ENCODE data around the gene ERC1. TPM values are rescaled to one million over a fixed set of nuclear protein-coding genes. Genes with fewer than 3 reads are reported as not detected.

The ERC1 gene
- total RNA-seq, 2 donors from 2014 or later = 26.9 to 41.9 TPM

DNA sequence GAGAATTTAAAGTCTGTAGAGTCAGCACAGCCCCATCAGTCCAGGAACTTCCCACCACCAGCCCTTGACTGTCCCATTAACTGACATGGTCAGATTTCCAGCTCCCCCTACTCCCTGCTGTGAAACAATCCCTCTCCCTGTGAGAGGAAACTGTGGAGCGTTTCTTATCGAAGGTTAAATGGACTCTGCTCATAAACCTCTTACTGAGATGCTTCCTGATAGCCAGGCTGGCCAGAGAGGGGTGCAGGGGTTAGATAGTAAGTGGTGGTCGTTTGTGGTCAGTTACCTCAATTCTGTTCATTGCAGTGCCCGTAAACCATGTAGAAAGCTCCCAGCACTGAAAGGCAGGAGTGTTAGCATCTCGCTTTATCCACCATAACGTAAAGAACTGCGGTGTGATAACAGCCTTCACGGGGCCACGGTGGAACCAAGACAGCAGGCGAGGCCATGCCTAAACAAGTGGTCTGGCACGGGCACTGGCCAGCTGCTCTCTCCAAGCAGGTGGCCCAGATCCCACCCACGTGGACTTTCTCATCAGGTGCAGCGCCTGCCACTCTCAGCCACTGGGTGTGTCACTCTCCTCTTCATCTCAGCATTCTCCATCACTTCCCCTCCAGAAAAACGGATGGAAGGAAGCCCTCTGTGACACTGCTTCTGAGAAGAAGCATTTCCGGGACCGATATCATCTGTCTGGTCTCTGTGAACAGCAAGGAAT is 501.1 kb downstream of the ERC1 start:
- intact Hi-C loops (cut with DNase I) = no loop called here

DNA sequence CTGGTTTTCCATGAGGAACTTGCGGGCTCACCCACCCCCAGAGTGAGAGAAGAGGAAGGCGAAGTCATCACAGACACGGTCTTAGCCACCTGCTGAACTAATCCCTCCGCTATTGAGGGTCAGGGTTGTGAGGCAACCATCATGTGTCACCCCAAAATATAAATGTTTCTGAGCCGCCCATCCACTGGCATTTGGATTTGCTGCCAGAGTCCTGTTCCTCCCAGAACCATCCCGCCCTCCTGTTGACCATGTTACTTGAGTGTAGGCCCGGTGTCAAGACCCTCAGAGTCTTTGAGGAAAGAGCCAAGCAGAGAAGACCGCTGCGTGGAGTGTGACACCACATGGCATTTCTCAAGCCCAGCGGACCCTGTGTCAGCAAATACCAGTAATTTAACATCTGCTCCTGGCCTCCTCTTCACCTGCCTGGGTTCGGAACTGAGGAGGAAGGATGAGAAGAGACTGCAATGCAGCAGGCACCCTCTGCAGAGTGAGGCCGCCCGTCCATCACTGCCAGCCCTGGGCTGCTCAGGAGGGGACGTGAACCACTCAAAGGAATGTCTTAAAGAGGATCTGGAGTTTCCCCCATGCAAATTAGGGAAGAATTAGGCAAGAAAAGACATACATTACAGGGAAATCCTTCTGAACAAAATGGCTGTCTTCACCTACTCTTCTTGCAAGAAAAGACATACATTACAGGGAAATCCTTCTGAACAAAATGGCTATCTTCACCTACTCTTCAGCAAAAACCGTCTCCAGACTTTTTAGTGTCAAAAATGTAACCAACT is 502.9 kb downstream of the ERC1 start:
- intact Hi-C loops (cut with DNase I) = no loop called here
- Histone ChIP-seq H3K36me3 (no peaks in the 10 kb centered on the region), H3K27me3 (no peaks in the 10 kb centered on the region), H3K4me3 (no peak overlapping the region), H3K9ac (ENCODE audit: low read depth in 2 of 2, low read length in 2 of 2) (no peak overlapping the region), H3K9me3 (no peaks in the 10 kb centered on the region), H3K27ac (no peak overlapping the region), H3K4me1 (peaks cover 3% of the 10 kb centered on the region)
- TF ChIP-seq, protein P1, sequence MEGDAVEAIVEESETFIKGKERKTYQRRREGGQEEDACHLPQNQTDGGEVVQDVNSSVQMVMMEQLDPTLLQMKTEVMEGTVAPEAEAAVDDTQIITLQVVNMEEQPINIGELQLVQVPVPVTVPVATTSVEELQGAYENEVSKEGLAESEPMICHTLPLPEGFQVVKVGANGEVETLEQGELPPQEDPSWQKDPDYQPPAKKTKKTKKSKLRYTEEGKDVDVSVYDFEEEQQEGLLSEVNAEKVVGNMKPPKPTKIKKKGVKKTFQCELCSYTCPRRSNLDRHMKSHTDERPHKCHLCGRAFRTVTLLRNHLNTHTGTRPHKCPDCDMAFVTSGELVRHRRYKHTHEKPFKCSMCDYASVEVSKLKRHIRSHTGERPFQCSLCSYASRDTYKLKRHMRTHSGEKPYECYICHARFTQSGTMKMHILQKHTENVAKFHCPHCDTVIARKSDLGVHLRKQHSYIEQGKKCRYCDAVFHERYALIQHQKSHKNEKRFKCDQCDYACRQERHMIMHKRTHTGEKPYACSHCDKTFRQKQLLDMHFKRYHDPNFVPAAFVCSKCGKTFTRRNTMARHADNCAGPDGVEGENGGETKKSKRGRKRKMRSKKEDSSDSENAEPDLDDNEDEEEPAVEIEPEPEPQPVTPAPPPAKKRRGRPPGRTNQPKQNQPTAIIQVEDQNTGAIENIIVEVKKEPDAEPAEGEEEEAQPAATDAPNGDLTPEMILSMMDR (IDR thresholded peaks at IDR 0.05) = no peak
- no peak for DNase-seq

More for the DNA sequence above, 501.1 kb downstream of the ERC1 start:
- TF ChIP-seq, protein P1 (IDR thresholded peaks at IDR 0.05) = no peak
- H3K4me1 ChIP-seq = peaks cover 3% of the 10 kb centered on the region
- H3K9ac ChIP-seq (ENCODE audit: low read depth in 2 of 2, low read length in 2 of 2) = no peak overlapping the region
- DNase-seq = no peak
- H3K27me3 ChIP-seq = no peaks in the 10 kb centered on the region
- no peaks in the 10 kb centered on the region for H3K9me3 ChIP-seq
- H3K36me3 ChIP-seq = no peaks in the 10 kb centered on the region
- no peak overlapping the region for H3K4me3 ChIP-seq
- no peak overlapping the region for H3K27ac ChIP-seq

DNA sequence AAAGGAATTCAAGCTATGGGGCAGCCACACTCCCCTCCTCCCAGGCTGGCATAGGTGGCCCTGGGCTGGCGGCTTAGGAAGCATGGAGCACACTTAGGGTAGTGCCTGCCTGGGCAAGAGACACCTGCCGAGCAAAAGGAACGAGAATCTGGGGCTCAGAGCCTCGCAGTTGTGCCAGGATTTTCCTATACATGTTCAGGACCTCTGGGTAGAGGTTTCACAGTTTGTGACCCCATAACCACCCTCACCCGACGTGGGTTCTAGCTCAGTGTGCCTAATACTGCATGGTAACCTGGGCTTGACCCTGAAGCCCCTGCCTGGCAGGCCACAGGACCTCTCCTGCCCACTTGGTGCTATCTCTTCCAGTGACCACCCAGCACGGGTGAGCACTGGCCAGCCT is 503.8 kb downstream of the ERC1 start:
- Histone ChIP-seq H3K9me3 (no peaks in the 10 kb centered on the region), H3K4me1 (peaks cover 3% of the 10 kb centered on the region), H3K27me3 (no peaks in the 10 kb centered on the region), H3K36me3 (no peaks in the 10 kb centered on the region), H3K27ac (no peak overlapping the region), H3K4me3 (no peak overlapping the region), H3K9ac (ENCODE audit: low read depth in 2 of 2, low read length in 2 of 2) (no peak overlapping the region)
- intact Hi-C loops (cut with DNase I) = no loop called here
- TF ChIP-seq, protein P1 (IDR thresholded peaks at IDR 0.05) = no peak
- DNase-seq = no peak

DNA sequence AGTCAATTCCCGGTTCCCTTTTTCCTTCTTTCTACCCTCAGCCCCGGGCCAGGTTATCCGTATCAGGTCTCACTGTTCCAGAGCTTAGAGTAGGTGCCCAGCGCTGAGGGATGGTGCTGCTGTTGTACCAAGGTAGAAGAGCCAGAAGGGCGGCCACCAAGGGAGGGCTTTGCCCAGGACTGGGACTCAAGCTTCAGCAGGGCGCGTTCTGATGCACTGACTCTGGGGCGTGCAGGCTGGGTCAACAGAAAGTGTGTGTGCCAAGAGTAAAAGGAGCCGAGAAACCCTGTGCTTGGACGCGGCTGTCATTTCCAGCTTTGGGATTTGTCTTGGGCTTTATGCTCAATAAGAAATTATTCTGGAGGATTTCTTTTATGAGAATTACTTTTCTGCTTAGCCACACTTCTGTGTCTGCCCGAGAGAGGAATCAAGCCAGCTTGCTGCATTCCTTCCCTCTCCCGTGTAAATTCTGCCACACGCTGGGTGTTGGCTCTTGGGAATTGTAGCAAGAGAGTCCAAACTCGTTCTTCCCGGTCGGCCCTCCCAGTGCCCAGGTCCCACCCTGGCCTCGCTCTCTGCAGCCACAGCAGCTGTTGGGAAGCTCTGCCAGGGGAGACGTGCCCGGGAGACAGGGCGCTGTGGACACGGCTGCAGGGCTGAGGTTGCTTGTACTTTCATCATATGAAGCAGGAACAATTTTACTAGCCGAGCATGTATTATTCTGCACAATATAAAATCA is 505.3 kb downstream of the ERC1 start:
- Histone ChIP-seq H3K4me3 (peak overlapping the region; percentile 16), H3K9ac (ENCODE audit: low read depth in 2 of 2, low read length in 2 of 2) (peak overlapping the region in 1 of 2 donors; percentile 14), H3K9me3 (no peaks in the 10 kb centered on the region), H3K27me3 (no peaks in the 10 kb centered on the region), H3K27ac (peak overlapping the region; percentile 46), H3K4me1 (peaks cover 3% of the 10 kb centered on the region), H3K36me3 (no peaks in the 10 kb centered on the region)
- TF ChIP-seq, protein P1 (IDR thresholded peaks at IDR 0.05) = no peak
- intact Hi-C loops (cut with DNase I) = no loop called here
- DNase-seq = peak; percentile 66

DNA sequence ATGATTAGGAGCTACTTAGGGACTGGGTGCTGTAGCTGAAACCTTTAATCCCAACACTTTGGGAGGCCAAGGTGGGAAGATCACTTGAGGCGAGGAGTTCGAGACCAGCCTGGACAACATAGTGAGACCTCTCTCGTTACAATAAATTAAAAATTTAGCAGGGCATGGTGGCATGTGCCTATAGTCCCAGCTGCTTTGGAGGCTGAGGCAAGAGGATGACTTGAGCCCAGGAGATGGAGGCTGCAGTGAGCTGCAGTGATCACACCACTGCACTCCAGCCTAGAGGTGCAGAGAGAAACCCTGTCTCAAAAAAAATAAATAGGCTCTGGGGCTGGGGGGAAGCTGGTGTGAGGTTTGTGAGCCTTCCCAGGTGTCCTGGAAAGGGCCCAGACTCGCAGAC is 506.1 kb downstream of the ERC1 start:
- no peak overlapping the region for H3K9ac ChIP-seq (ENCODE audit: low read depth in 2 of 2, low read length in 2 of 2)
- no peaks in the 10 kb centered on the region for H3K9me3 ChIP-seq
- peaks cover 3% of the 10 kb centered on the region for H3K4me1 ChIP-seq
- TF ChIP-seq, protein P1 (IDR thresholded peaks at IDR 0.05) = no peak
- H3K27ac ChIP-seq = peak overlapping the region; percentile 46
- no peak for DNase-seq
- no peak overlapping the region for H3K4me3 ChIP-seq
- intact Hi-C loops (cut with DNase I) = no loop called here
- H3K36me3 ChIP-seq = no peaks in the 10 kb centered on the region
- no peaks in the 10 kb centered on the region for H3K27me3 ChIP-seq

Data from colonic mucosa (tissue), 4 donors.